ENCODE data around the gene PLEKHS1. TPM values are rescaled to one million over a fixed set of nuclear protein-coding genes. Genes with fewer than 3 reads are reported as not detected.

PLEKHS1 gene
- total and polyA plus RNA-seq, 4 donors, result under 0.01 TPM; not detected in 3

DNA sequence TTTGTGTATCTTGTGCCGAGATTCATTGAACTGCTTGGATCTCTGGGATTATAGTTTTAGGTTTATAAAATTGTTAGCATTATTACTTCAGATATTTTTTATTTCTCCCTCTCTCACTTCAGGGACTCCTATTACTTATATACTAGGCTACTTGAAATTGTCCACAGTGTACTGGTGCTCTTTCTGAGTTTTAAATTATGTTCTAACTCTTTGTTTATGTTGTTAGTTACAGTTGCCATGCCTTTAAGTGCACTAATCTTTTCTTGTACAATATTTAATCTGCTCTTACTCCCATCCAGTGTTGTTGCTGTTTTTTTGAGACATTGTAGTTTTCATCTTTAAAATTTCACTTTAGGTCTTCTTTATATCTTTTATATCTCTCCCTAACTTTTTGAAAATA, 13.1 kb downstream of the PLEKHS1 start:
- Histone ChIP-seq H3K36me3 (ENCODE audit: control insufficient read depth in 4 of 4, insufficient read depth in 3 of 4, low read depth in 1 of 4, low read length in 3 of 4) (no peaks in the 10 kb centered on the region), H3K4me1 (ENCODE audit: control insufficient read depth in 4 of 4, insufficient read depth in 4 of 4, low read length in 3 of 4) (peaks cover 2 to 14% (median 8%) of the 10 kb centered on the region in 4 donors), H3K27me3 (ENCODE audit: control insufficient read depth in 4 of 4, insufficient read depth in 4 of 4, low read length in 3 of 4) (no peaks in the 10 kb centered on the region), H3K27ac (ENCODE audit: low read depth in 1 of 2, low read length in 2 of 2) (no peak overlapping the region), H3K9me3 (ENCODE audit: control insufficient read depth in 4 of 4, low read length in 3 of 4) (no peaks in the 10 kb centered on the region), H3K4me3 (ENCODE audit: low read depth in 1 of 3, low read length in 3 of 3) (no peak overlapping the region), H3K9ac (ENCODE audit: low read depth in 1 of 2, low read length in 2 of 2) (no peak overlapping the region)
- DNase-seq (ENCODE audit: low spot score), result no peak
- TF ChIP-seq TAF1 (conservative IDR thresholded peaks at IDR 0.05) (no peak), RAD21 (IDR thresholded peaks at IDR 0.05) (no peak), MAX (IDR thresholded peaks at IDR 0.05) (no peak), RXRA (IDR thresholded peaks at IDR 0.05) (no peak), ZBTB33 (IDR thresholded peaks at IDR 0.05) (no peak), SP1 (IDR thresholded peaks at IDR 0.05) (no peak), EGR1 (IDR thresholded peaks at IDR 0.05; ENCODE audit: low read depth in 2 of 2) (no peak), ATF3 (IDR thresholded peaks at IDR 0.05) (no peak), HNF4A (conservative IDR thresholded peaks at IDR 0.05) (no peak), FOXA1 (IDR thresholded peaks at IDR 0.05) (no peak), GABPA (IDR thresholded peaks at IDR 0.05 in 1 of 2, conservative IDR thresholded peaks at IDR 0.05 in 1 of 2) (no peak), FOXA2 (IDR thresholded peaks at IDR 0.05) (no peak), YY1 (IDR thresholded peaks at IDR 0.05) (no peak), REST (IDR thresholded peaks at IDR 0.05) (no peak), NR2F2 (IDR thresholded peaks at IDR 0.05) (no peak)
- TF ChIP-seq, protein P1, sequence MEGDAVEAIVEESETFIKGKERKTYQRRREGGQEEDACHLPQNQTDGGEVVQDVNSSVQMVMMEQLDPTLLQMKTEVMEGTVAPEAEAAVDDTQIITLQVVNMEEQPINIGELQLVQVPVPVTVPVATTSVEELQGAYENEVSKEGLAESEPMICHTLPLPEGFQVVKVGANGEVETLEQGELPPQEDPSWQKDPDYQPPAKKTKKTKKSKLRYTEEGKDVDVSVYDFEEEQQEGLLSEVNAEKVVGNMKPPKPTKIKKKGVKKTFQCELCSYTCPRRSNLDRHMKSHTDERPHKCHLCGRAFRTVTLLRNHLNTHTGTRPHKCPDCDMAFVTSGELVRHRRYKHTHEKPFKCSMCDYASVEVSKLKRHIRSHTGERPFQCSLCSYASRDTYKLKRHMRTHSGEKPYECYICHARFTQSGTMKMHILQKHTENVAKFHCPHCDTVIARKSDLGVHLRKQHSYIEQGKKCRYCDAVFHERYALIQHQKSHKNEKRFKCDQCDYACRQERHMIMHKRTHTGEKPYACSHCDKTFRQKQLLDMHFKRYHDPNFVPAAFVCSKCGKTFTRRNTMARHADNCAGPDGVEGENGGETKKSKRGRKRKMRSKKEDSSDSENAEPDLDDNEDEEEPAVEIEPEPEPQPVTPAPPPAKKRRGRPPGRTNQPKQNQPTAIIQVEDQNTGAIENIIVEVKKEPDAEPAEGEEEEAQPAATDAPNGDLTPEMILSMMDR (IDR thresholded peaks at IDR 0.05; ENCODE audit: low read depth, low read length, missing input control), result no peak
- WGBS, result 72% methylated on average over 1 of the region's 1 CpG

DNA sequence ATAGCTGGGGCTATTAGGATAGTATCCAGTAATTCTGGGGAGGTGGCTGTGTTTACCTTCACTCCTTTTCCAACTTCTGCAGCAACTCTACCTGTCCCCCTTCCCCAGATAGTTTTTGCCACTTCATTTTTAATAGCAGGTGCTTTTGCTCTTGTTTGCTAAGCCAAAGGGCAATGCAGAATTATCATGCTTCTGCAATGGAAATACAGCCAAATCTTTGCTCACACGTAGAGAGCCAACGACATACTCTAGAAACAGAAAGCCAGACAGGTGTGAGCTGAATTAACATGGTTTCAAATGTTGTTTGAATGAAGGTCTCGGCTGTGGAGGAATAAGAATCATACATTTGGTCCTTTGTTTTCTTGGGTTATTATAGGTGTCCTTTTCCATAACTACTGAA, 14.4 kb downstream of the PLEKHS1 start:
- no peaks in the 10 kb centered on the region for H3K36me3 ChIP-seq (ENCODE audit: control insufficient read depth in 4 of 4, insufficient read depth in 3 of 4, low read depth in 1 of 4, low read length in 3 of 4)
- 26% methylated on average over 3 of the region's 3 CpGs for WGBS
- H3K9ac ChIP-seq (ENCODE audit: low read depth in 1 of 2, low read length in 2 of 2), result no peak overlapping the region
- no peak overlapping the region for H3K27ac ChIP-seq (ENCODE audit: low read depth in 1 of 2, low read length in 2 of 2)
- no peaks in the 10 kb centered on the region for H3K27me3 ChIP-seq (ENCODE audit: control insufficient read depth in 4 of 4, insufficient read depth in 4 of 4, low read length in 3 of 4)
- no peak overlapping the region for H3K4me3 ChIP-seq (ENCODE audit: low read depth in 1 of 3, low read length in 3 of 3)
- no peak for DNase-seq (ENCODE audit: low spot score)
- no peaks in the 10 kb centered on the region for H3K9me3 ChIP-seq (ENCODE audit: control insufficient read depth in 4 of 4, low read length in 3 of 4)
- H3K4me1 ChIP-seq (ENCODE audit: control insufficient read depth in 4 of 4, insufficient read depth in 4 of 4, low read length in 3 of 4), result peaks cover 2 to 14% (median 8%) of the 10 kb centered on the region in 4 donors
- peak; percentile 30 for TF ChIP-seq SP1 (IDR thresholded peaks at IDR 0.05)
- TF ChIP-seq TAF1 (conservative IDR thresholded peaks at IDR 0.05), result no peak
- TF ChIP-seq, protein P1 (IDR thresholded peaks at IDR 0.05; ENCODE audit: low read depth, low read length, missing input control), result no peak
- no peak for TF ChIP-seq NR2F2 (IDR thresholded peaks at IDR 0.05)
- TF ChIP-seq RXRA (IDR thresholded peaks at IDR 0.05), result no peak
- TF ChIP-seq ATF3 (IDR thresholded peaks at IDR 0.05), result no peak
- TF ChIP-seq HNF4G (IDR thresholded peaks at IDR 0.05), result no peak
- TF ChIP-seq JUND (IDR thresholded peaks at IDR 0.05), result no peak
- no peak for TF ChIP-seq ZBTB33 (IDR thresholded peaks at IDR 0.05)
- no peak for TF ChIP-seq RAD21 (IDR thresholded peaks at IDR 0.05)
- peak in 1 of 2 donors; percentile 58 for TF ChIP-seq HNF4A (conservative IDR thresholded peaks at IDR 0.05)
- no peak for TF ChIP-seq GABPA (IDR thresholded peaks at IDR 0.05 in 1 of 2, conservative IDR thresholded peaks at IDR 0.05 in 1 of 2)
- TF ChIP-seq FOXA2 (IDR thresholded peaks at IDR 0.05), result no peak
- TF ChIP-seq YY1 (IDR thresholded peaks at IDR 0.05), result peak; percentile 30
- no peak for TF ChIP-seq EGR1 (IDR thresholded peaks at IDR 0.05; ENCODE audit: low read depth in 2 of 2)
- TF ChIP-seq MAX (IDR thresholded peaks at IDR 0.05), result no peak

All from liver (tissue), 9 donors.